GM13976 (cell line): ENCODE data around the gene VEGFC.

ENCODE experiments used
- DNase-seq: peaks from one replicate; pipeline ENCODE4 v3.0.0; 2012; ENCODE audit warnings: low spot score
- CTCF ChIP-seq: IDR thresholded peaks from 2 replicates; pipeline ENCODE4 v1.5.1; 2012; ENCODE audit warnings: borderline replicate concordance, mild to moderate bottlenecking; ENCODE audit not compliant: insufficient read depth; ENCODE audit errors: extremely low read depth, missing control alignments, control extremely low read depth
- in situ Hi-C: fragments of 300-500 bp; cut with MboI; formaldehyde crosslinking; loops from one replicate; pipeline ENCODE4 v1.12.0; 2022; ENCODE audit warnings: low sequenced_read_pairs, mixed read lengths, inconsistent platforms; ENCODE audit not compliant: unreplicated experiment

VEGFC gene

GRCh38 chr4:176799653-176800052 lies 6.9 kb upstream of the VEGFC start:
- DNase-seq: no peak
- no peak for TF ChIP-seq CTCF
- in situ Hi-C loops: loop anchor here (25.0 kb wide), 1 partner anchor 437 kb away; no protein-coding TSS in a partner anchor

- in situ Hi-C loops: loop anchor here (25.0 kb wide), 1 partner anchor 436 kb away; no protein-coding TSS in a partner anchor
- DNase-seq: no peak
- no peak for TF ChIP-seq CTCF
Observed at GRCh38 chr4:176798540-176798939, 5.8 kb upstream of the VEGFC start.

- no peak for DNase-seq
- in situ Hi-C loops: loop anchor here (25.0 kb wide), 1 partner anchor 433 kb away; no protein-coding TSS in a partner anchor
- no peak for TF ChIP-seq CTCF
Observed at GRCh38 chr4:176795441-176795840, 2.7 kb upstream of the VEGFC start.

- no peak for TF ChIP-seq CTCF
Observed at GRCh38 chr4:176794651-176795050, 1.9 kb upstream of the VEGFC start.

GRCh38 chr4:176794151-176794550 lies 1.4 kb upstream of the VEGFC start:
- in situ Hi-C loops: loop anchor here (25.0 kb wide), 1 partner anchor 432 kb away; no protein-coding TSS in a partner anchor
- no peak for DNase-seq
- TF ChIP-seq CTCF: no peak

More at GRCh38 chr4:176794651-176795050, 1.9 kb upstream of the VEGFC start:
- DNase-seq: no peak
- in situ Hi-C loops: loop anchor here (25.0 kb wide), 1 partner anchor 432 kb away; no protein-coding TSS in a partner anchor

GRCh38 chr4:176793060-176793605 lies 411 bp upstream of the VEGFC start:
- in situ Hi-C loops: loop anchor here (25.0 kb wide), 1 partner anchor 431 kb away; no protein-coding TSS in a partner anchor
- TF ChIP-seq CTCF: no peak
- no peak for DNase-seq
